Thyroid gland (tissue), 4 donors: ENCODE data around the gene MLLT6.

Experiments used
- CTCF ChIP-seq, 6 experiments: fragments of 200-600 bp in 3 of 6; fragments of 450-650 bp in 3 of 6; sonication (generic) in 3 of 6; IDR thresholded peaks; one replicate each; pipeline ENCODE4 v1.5.1; 2016 to 2019; ENCODE audit warnings: antibody characterized with exemption in 6 of 6, mild to moderate bottlenecking in 2 of 6, inconsistent platforms in 1 of 6, moderate library complexity in 1 of 6
- POLR2A ChIP-seq, 2 donors: fragments of 450-650 bp; IDR thresholded peaks; one replicate each; pipeline ENCODE4 v1.6.1; 2017; ENCODE audit warnings: antibody characterized with exemption in 2 of 2, mild to moderate bottlenecking in 2 of 2, moderate library complexity in 1 of 2

- TF ChIP-seq CTCF (IDR thresholded peaks at IDR 0.05) (no peak), POLR2A (IDR thresholded peaks at IDR 0.05) (no peak)
These were observed 35.7 kb downstream of the MLLT6 start for GRCh38 chr17:38740806-38741205.
